Measurements from ENCODE around the gene SASS6.

DNA sequence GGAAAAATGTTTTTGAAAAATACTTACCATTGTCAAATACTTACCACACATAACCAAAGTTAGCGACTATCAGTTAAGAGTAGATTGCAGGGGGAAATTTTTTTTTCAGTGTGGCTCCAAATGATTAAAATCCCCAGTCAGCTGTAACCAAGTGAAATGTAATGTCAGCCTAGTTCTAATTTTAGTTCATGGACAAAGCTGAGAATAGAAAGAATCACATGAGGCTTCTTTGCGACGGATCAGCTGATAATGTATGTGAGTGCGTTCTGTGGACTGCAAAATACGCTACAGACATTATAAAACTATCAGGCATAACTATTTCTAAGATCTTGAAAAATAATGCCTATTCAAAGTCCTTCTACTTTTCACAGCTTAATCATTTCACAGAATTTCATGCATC, 45.4 kb upstream of the SASS6 start, which contains the start of gene LRRC39:
- no peak for TF ChIP-seq CTCF (IDR thresholded peaks at IDR 0.05; ENCODE audit: extremely low read depth in 1 of 2, insufficient read depth in 1 of 2, low read depth in 1 of 2, low read length in 2 of 2)
- no peak for TF ChIP-seq POLR2AphosphoS5 (IDR thresholded peaks at IDR 0.05; ENCODE audit: insufficient read depth, low read depth, low read length)
- no peak for TF ChIP-seq EZH2 (IDR thresholded peaks at IDR 0.05; ENCODE audit: borderline replicate concordance, low read depth, low read length, severe bottlenecking)
- TF ChIP-seq, protein P1, sequence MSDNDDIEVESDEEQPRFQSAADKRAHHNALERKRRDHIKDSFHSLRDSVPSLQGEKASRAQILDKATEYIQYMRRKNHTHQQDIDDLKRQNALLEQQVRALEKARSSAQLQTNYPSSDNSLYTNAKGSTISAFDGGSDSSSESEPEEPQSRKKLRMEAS (IDR thresholded peaks at IDR 0.05; ENCODE audit: insufficient read depth, insufficient read length), result no peak
